Stimulated activated CD8-positive, alpha-beta memory T cell treated with anti-CD3 and anti-CD28 coated beads, Interleukin-7, amount 100 ng/mL, for 48 hours (primary cell): ENCODE results near the gene GABRB3.

Experiments
- DNase-seq, 2 donors: peaks; one replicate each; pipeline ENCODE4 v3.0.0-alpha.2; 2020; ENCODE audit warnings: low read depth in 1 of 2; ENCODE audit errors: extremely low read depth in 1 of 2

Gene GABRB3

GRCh38 chr15:26632500-26632899, 140.4 kb downstream of the GABRB3 start:
- DNase-seq, result no peak

GRCh38 chr15:26631894-26632293, 141.0 kb downstream of the GABRB3 start:
- no peak for DNase-seq

- no peak for DNase-seq
Observed at GRCh38 chr15:26630857-26631256, 142.0 kb downstream of the GABRB3 start.

- no peak for DNase-seq
Observed at GRCh38 chr15:26628879-26629529, 143.9 kb downstream of the GABRB3 start.

GRCh38 chr15:26628071-26628470, 144.8 kb downstream of the GABRB3 start:
- no peak for DNase-seq

GRCh38 chr15:26624128-26624527, 148.7 kb downstream of the GABRB3 start:
- DNase-seq, result no peak

- DNase-seq, result no peak
Observed at GRCh38 chr15:26623071-26623470, 149.8 kb downstream of the GABRB3 start.

- DNase-seq, result no peak
Observed at GRCh38 chr15:26621816-26622215, 151.1 kb downstream of the GABRB3 start.

GRCh38 chr15:26620528-26621458, 152.1 kb downstream of the GABRB3 start:
- DNase-seq, result no peak

GRCh38 chr15:26615927-26616302, 157.0 kb downstream of the GABRB3 start:
- no peak for DNase-seq

- no peak for DNase-seq
Observed at GRCh38 chr15:26615188-26615926, 157.5 kb downstream of the GABRB3 start.

GRCh38 chr15:26614734-26615133, 158.1 kb downstream of the GABRB3 start:
- no peak for DNase-seq

GRCh38 chr15:26598704-26599103, 174.2 kb downstream of the GABRB3 start:
- DNase-seq, result no peak

GRCh38 chr15:26595611-26596010, 177.3 kb downstream of the GABRB3 start:
- DNase-seq, result no peak

- DNase-seq, result no peak
Observed at GRCh38 chr15:26590676-26591075, 182.2 kb downstream of the GABRB3 start.

- no peak for DNase-seq
Observed at GRCh38 chr15:26582840-26583239, 190.0 kb downstream of the GABRB3 start.

GRCh38 chr15:26580943-26581342, 191.9 kb downstream of the GABRB3 start:
- no peak for DNase-seq

- DNase-seq, result no peak
Observed at GRCh38 chr15:26572602-26573350, 200.1 kb downstream of the GABRB3 start.

- no peak for DNase-seq
Observed at GRCh38 chr15:26571346-26571745, 201.5 kb downstream of the GABRB3 start.

- no peak for DNase-seq
Observed at GRCh38 chr15:26565542-26565941, 207.3 kb downstream of the GABRB3 start.

GRCh38 chr15:26564361-26564760, 208.5 kb downstream of the GABRB3 start:
- no peak for DNase-seq
